Common myeloid progenitor, CD34-positive (primary cell): ENCODE results near the gene TATDN3.

ENCODE experiments used
- CTCF ChIA-PET: fragments of 350-600 bp; sonication (Branson Sonifier 250); formaldehyde crosslinking; loops from one replicate; lab custom pipeline; 2021; ENCODE audit warnings: antibody characterized with exemption; lab: Charles Lee
- POLR2A ChIA-PET: fragments of 350-600 bp; sonication (Branson Sonifier 250); formaldehyde crosslinking; loops from one replicate; lab custom pipeline; 2021; ENCODE audit warnings: antibody characterized with exemption; lab: Charles Lee
- DNase-seq, 3 donors: peaks; one replicate each; pipeline versions ENCODE4 v3.0.0 to v3.0.0-alpha.2; 2013
- H3K27ac ChIP-seq, 2 experiments: 1 replicate in 1 of 2; 2 replicates in 1 of 2; pipeline ENCODE4 v1.7.0; 2013; ENCODE audit warnings: inconsistent platforms in 2 of 2, low read length in 2 of 2, mild to moderate bottlenecking in 2 of 2, low read depth in 1 of 2, moderate library complexity in 1 of 2; ENCODE audit not compliant: severe bottlenecking in 2 of 2, insufficient read depth in 1 of 2, poor library complexity in 1 of 2
- H3K27me3 ChIP-seq, 5 experiments: replicated peaks in 2 of 5; 1 replicate in 3 of 5; 2 replicates in 2 of 5; pipeline versions ENCODE4 v1.6.1 to v1.7.0; 2013; ENCODE audit warnings: low read length in 4 of 5, mild to moderate bottlenecking in 2 of 5, moderate library complexity in 2 of 5, inconsistent platforms in 1 of 5; ENCODE audit not compliant: insufficient read depth in 5 of 5, control insufficient read depth in 4 of 5
- H3K36me3 ChIP-seq, 4 experiments: 1 replicate in 2 of 4; 2 replicates in 2 of 4; pipeline versions ENCODE4 v1.6.1 to v1.7.0; 2013; ENCODE audit warnings: low read length in 3 of 4, control low read depth in 1 of 4, mild to moderate bottlenecking in 1 of 4; ENCODE audit not compliant: control insufficient read depth in 4 of 4, insufficient read depth in 4 of 4
- H3K4me1 ChIP-seq, 4 experiments: 1 replicate in 3 of 4; 2 replicates in 1 of 4; pipeline versions ENCODE4 v1.6.1 to v1.7.1; 2013; ENCODE audit warnings: low read length in 3 of 4, mild to moderate bottlenecking in 3 of 4, control low read depth in 1 of 4, inconsistent platforms in 1 of 4, moderate library complexity in 1 of 4; ENCODE audit not compliant: control insufficient read depth in 4 of 4, insufficient read depth in 4 of 4; ENCODE audit errors: control extremely low read depth in 1 of 4
- H3K4me3 ChIP-seq, 7 experiments: 1 replicate in 4 of 7; 2 replicates in 3 of 7; pipeline versions ENCODE4 v1.5.1 to v1.7.0; 2013; ENCODE audit warnings: mild to moderate bottlenecking in 7 of 7, low read length in 6 of 7, moderate library complexity in 6 of 7, inconsistent platforms in 2 of 7, low read depth in 2 of 7, control low read depth in 1 of 7; ENCODE audit not compliant: insufficient read depth in 4 of 7, control insufficient read depth in 1 of 7; ENCODE audit errors: extremely low read depth in 1 of 7
- H3K9me3 ChIP-seq, 5 experiments: 1 replicate in 4 of 5; 2 replicates in 1 of 5; pipeline versions ENCODE4 v1.6.1 to v1.7.1; 2013; ENCODE audit warnings: low read length in 4 of 5, mild to moderate bottlenecking in 2 of 5, inconsistent platforms in 1 of 5, low read depth in 1 of 5, moderate library complexity in 1 of 5; ENCODE audit not compliant: control insufficient read depth in 4 of 5, insufficient read depth in 2 of 5; ENCODE audit errors: control extremely low read depth in 1 of 5
- WGBS: methylation state at CpG from one replicate; pipeline ENCODE4 v1.1.5; 2013; ENCODE audit not compliant: insufficient coverage; 5-methylcytosine and 5-hydroxymethylcytosine counted together

The TATDN3 gene

GRCh38 chr1:212864201-212864600 lies 72.5 kb downstream of the TATDN3 start:
- CTCF ChIA-PET: interaction anchor here (0.8 to 1.2 kb wide), 2 partner anchors 44 to 49 kb away, joined by 3 read pairs; no protein-coding TSS in a partner anchor

More at GRCh38 chr1:212864201-212864600, 72.5 kb downstream of the TATDN3 start:
- H3K4me1 ChIP-seq: peaks cover under 1 to 19% (median 13%) of the 10 kb centered on the region in 4 experiments
- H3K27ac ChIP-seq: no peak overlapping the region
- peaks cover 3 to 25% (median 16%) of the 10 kb centered on the region in 4 experiments for H3K36me3 ChIP-seq
- no peak overlapping the region for H3K4me3 ChIP-seq
- H3K9me3 ChIP-seq: peaks cover 0 to 2% (median 0%) of the 10 kb centered on the region in 5 experiments
- 100% methylated on average over 2 of the region's 4 CpGs for WGBS
- POLR2A ChIA-PET: no interaction called here
- H3K27me3 ChIP-seq: no peaks in the 10 kb centered on the region
- DNase-seq: no peak
